ENCODE results near the gene REX1BD. TPM values are rescaled to one million over a fixed set of nuclear protein-coding genes. Genes with fewer than 3 reads are reported as not detected.

Gene REX1BD
- total and polyA plus RNA-seq, 11 donors, result 42.9 to 205 (median 68.2) TPM

- no peak for TF ChIP-seq POLR2A (IDR thresholded peaks at IDR 0.05)
- TF ChIP-seq, protein P1, sequence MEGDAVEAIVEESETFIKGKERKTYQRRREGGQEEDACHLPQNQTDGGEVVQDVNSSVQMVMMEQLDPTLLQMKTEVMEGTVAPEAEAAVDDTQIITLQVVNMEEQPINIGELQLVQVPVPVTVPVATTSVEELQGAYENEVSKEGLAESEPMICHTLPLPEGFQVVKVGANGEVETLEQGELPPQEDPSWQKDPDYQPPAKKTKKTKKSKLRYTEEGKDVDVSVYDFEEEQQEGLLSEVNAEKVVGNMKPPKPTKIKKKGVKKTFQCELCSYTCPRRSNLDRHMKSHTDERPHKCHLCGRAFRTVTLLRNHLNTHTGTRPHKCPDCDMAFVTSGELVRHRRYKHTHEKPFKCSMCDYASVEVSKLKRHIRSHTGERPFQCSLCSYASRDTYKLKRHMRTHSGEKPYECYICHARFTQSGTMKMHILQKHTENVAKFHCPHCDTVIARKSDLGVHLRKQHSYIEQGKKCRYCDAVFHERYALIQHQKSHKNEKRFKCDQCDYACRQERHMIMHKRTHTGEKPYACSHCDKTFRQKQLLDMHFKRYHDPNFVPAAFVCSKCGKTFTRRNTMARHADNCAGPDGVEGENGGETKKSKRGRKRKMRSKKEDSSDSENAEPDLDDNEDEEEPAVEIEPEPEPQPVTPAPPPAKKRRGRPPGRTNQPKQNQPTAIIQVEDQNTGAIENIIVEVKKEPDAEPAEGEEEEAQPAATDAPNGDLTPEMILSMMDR (IDR thresholded peaks at IDR 0.05), result no peak
- ATAC-seq, result no peak
- 88 to 95% (median 91%) methylated on average over 5 to 13 of the region's 13 CpGs for WGBS, 4 donors
Observed at GRCh38 chr19:18618236-18618635, 29.6 kb downstream of the REX1BD start.

GRCh38 chr19:18620311-18620710, 31.7 kb downstream of the REX1BD start:
- DNase-seq (no peak), ATAC-seq (no peak)
- Histone ChIP-seq H3K4me1 (no peaks in the 10 kb centered on the region), H3K27ac (no peak overlapping the region), H3K36me3 (no peaks in the 10 kb centered on the region), H3K27me3 (peaks cover 0 to 11% (median 0%) of the 10 kb centered on the region in 9 donors), H3K4me3 (no peak overlapping the region), H3K9me3 (no peaks in the 10 kb centered on the region)
- TF ChIP-seq POLR2A (IDR thresholded peaks at IDR 0.05), result no peak
- TF ChIP-seq, protein P1 (IDR thresholded peaks at IDR 0.05), result no peak
- 86 to 90% (median 89%) methylated on average over 10 of the region's 10 CpGs for whole genome bisulfite sequencing, 4 donors
- intact Hi-C loops (cut with DNase I), result no loop called here

More at GRCh38 chr19:18618236-18618635, 29.6 kb downstream of the REX1BD start:
- DNase-seq, result no peak
- intact Hi-C loops (cut with DNase I), result no loop called here
- Histone ChIP-seq H3K4me1 (peaks cover 0 to 4% (median 0%) of the 10 kb centered on the region in 12 donors), H3K27ac (no peak overlapping the region), H3K27me3 (peaks cover 10 to 32% (median 15%) of the 10 kb centered on the region in 9 donors), H3K4me3 (no peak overlapping the region), H3K36me3 (no peaks in the 10 kb centered on the region), H3K9me3 (no peaks in the 10 kb centered on the region)

GRCh38 chr19:18620902-18621301, 32.3 kb downstream of the REX1BD start:
- intact Hi-C loops (cut with DNase I), result no loop called here
- 84 to 97% (median 86%) methylated on average over 5 to 7 of the region's 7 CpGs for WGBS, 4 donors

DNA sequence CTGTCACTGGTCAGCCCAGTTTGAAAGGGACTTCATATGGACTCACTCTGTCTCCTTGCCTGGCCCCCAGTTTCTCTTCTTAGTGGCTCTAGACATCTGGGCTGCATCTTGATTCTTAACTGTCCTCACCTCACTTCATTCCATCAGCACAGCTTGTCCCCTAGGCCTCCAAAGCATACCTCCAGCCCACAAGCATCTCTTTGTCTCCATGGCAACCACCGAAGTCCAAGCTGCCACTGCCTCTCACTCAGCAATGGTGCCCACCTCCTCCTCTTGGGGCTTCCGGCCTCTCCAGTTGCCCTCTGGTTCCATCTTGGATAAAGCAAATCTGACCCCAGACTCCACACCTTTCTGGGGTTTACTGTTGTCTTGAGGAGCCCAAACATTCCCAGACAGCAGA, 38.3 kb downstream of the REX1BD start:
- H3K27ac ChIP-seq, result no peak overlapping the region
- intact Hi-C loops (cut with DNase I), result no loop called here
- DNase-seq (no peak), ATAC-seq (no peak)
- WGBS, 4 donors, result 67 to 83% (median 69%) methylated on average over 2 of the region's 2 CpGs
- no peak overlapping the region for H3K4me3 ChIP-seq
- TF ChIP-seq POLR2A (IDR thresholded peaks at IDR 0.05), result no peak
- TF ChIP-seq, protein P1 (IDR thresholded peaks at IDR 0.05), result no peak
- no peaks in the 10 kb centered on the region for H3K9me3 ChIP-seq
- no peaks in the 10 kb centered on the region for H3K36me3 ChIP-seq
- H3K4me1 ChIP-seq, result no peaks in the 10 kb centered on the region
- no peaks in the 10 kb centered on the region for H3K27me3 ChIP-seq

More at GRCh38 chr19:18620902-18621301, 32.3 kb downstream of the REX1BD start:
- Histone ChIP-seq H3K36me3 (no peaks in the 10 kb centered on the region), H3K27ac (no peak overlapping the region), H3K4me1 (no peaks in the 10 kb centered on the region), H3K27me3 (peaks cover 0 to 8% (median 0%) of the 10 kb centered on the region in 9 donors), H3K9me3 (no peaks in the 10 kb centered on the region), H3K4me3 (no peak overlapping the region)
- TF ChIP-seq POLR2A (IDR thresholded peaks at IDR 0.05), result no peak
- TF ChIP-seq, protein P1 (IDR thresholded peaks at IDR 0.05), result no peak
- ATAC-seq (no peak), DNase-seq (no peak)

Data from heart left ventricle (tissue), 16 donors.